ENCODE data around the gene AMT. TPM values are rescaled to one million over a fixed set of nuclear protein-coding genes. Genes with fewer than 3 reads are reported as not detected.

AMT gene
- total and polyA plus RNA-seq, 2 of the 13 experiments (the other 11 are each of a cell fraction or from before 2014, with no cell fraction given) = 35.3 to 59.0 TPM

GRCh38 chr3:49469037-49469935 lies 47.0 kb upstream of the AMT start (continued):
- TF ChIP-seq HNF1A (IDR thresholded peaks at IDR 0.05; ENCODE audit: low read depth) (no peak), HNF1A (CRISPR knock-in tag; IDR thresholded peaks at IDR 0.05; ENCODE audit: borderline replicate concordance) (peak; percentile 16; the same call in 1 of the 2 replicates), ZSCAN25 (CRISPR knock-in tag; IDR thresholded peaks at IDR 0.05) (no peak), ZNF230 (CRISPR knock-in tag; IDR thresholded peaks at IDR 0.05) (no peak), ISX (CRISPR knock-in tag; conservative IDR thresholded peaks at IDR 0.05) (no peak), HNRNPK (IDR thresholded peaks at IDR 0.05; ENCODE audit: low read depth, low read length, poor library complexity, severe bottlenecking) (no peak), MAFG (CRISPR knock-in tag; IDR thresholded peaks at IDR 0.05) (no peak), ZMYM2 (CRISPR knock-in tag; IDR thresholded peaks at IDR 0.05) (0 out of 2 replicates have a peak, but pooled peaks have one; percentile 41), CREB1 (IDR thresholded peaks at IDR 0.05) (no peak), CREB1 (CRISPR knock-in tag; IDR thresholded peaks at IDR 0.05) (no peak), ZSCAN21 (CRISPR knock-in tag; IDR thresholded peaks at IDR 0.05; ENCODE audit: borderline replicate concordance) (no peak), ZNF281 (CRISPR knock-in tag; IDR thresholded peaks at IDR 0.05; ENCODE audit: borderline replicate concordance) (peak; percentile 92), HDAC1 (CRISPR knock-in tag; IDR thresholded peaks at IDR 0.05) (no peak), ZNF747 (CRISPR knock-in tag; IDR thresholded peaks at IDR 0.05; ENCODE audit: borderline replicate concordance) (no peak), USF2 (IDR thresholded peaks at IDR 0.05; ENCODE audit: low read depth, low read length) (no peak), USF2 (CRISPR knock-in tag; IDR thresholded peaks at IDR 0.05; ENCODE audit: borderline replicate concordance) (no peak), KMT2B (CRISPR knock-in tag; IDR thresholded peaks at IDR 0.05) (peak; percentile 34), MXI1 (IDR thresholded peaks at IDR 0.05; ENCODE audit: borderline replicate concordance, low read depth, low read length) (no peak), ZNF333 (CRISPR knock-in tag; IDR thresholded peaks at IDR 0.05; ENCODE audit: borderline replicate concordance) (no peak; the same call in 1 of the 2 replicates)

Data from HepG2 (cell line).